Fibroblast of gingiva (primary cell): Measurements from ENCODE around the gene PRELID1.

ENCODE experiments used
- DNase-seq: peaks from one replicate; pipeline ENCODE4 v3.0.0-alpha.2; 2011; ENCODE audit warnings: low read depth

Gene PRELID1

GRCh38 chr5:177313561-177314259, 10.1 kb downstream of the PRELID1 start:
- DNase-seq: no peak

GRCh38 chr5:177314376-177315342, 11.1 kb downstream of the PRELID1 start:
- no peak for DNase-seq

GRCh38 chr5:177315411-177315810, 11.8 kb downstream of the PRELID1 start:
- no peak for DNase-seq

GRCh38 chr5:177316005-177316404, 12.4 kb downstream of the PRELID1 start:
- no peak for DNase-seq

GRCh38 chr5:177317959-177318377, 14.4 kb downstream of the PRELID1 start:
- peak; percentile 68 for DNase-seq

GRCh38 chr5:177319913-177320588, 16.5 kb downstream of the PRELID1 start:
- DNase-seq: no peak

GRCh38 chr5:177320879-177321278, 17.3 kb downstream of the PRELID1 start:
- no peak for DNase-seq

- DNase-seq: no peak
Observed at GRCh38 chr5:177325868-177326381, 22.3 kb downstream of the PRELID1 start.

- peak; percentile 19 for DNase-seq
Observed at GRCh38 chr5:177327539-177328522, 24.2 kb downstream of the PRELID1 start.

- no peak for DNase-seq
Observed at GRCh38 chr5:177328545-177329231, 25.1 kb downstream of the PRELID1 start.

GRCh38 chr5:177329883-177330282, 26.3 kb downstream of the PRELID1 start:
- DNase-seq: no peak

GRCh38 chr5:177330991-177331842, 27.6 kb downstream of the PRELID1 start:
- DNase-seq: no peak

- DNase-seq: no peak
Observed at GRCh38 chr5:177332031-177332895, 28.7 kb downstream of the PRELID1 start.

- DNase-seq: no peak
Observed at GRCh38 chr5:177332896-177333260, 29.3 kb downstream of the PRELID1 start.

- no peak for DNase-seq
Observed at GRCh38 chr5:177333420-177334154, 30.0 kb downstream of the PRELID1 start.

GRCh38 chr5:177334155-177334551, 30.6 kb downstream of the PRELID1 start:
- DNase-seq: no peak

- no peak for DNase-seq
Observed at GRCh38 chr5:177334781-177335700, 31.4 kb downstream of the PRELID1 start.
